Fibroblast of lung (primary cell): ENCODE data around the gene OXCT1. TPM values are rescaled to one million over a fixed set of nuclear protein-coding genes. Genes with fewer than 3 reads are reported as not detected.

Experiments
- DNase-seq, 2 donors: peaks; one replicate each; pipeline versions ENCODE4 v3.0.0 to v3.0.0-alpha.2; 2010; ENCODE audit warnings: low read depth in 2 of 2
- H2AFZ ChIP-seq: 2 replicates; pipeline ENCODE4 v1.5.1; 2012; ENCODE audit warnings: low read length, control low read depth, inconsistent platforms
- H3K27ac ChIP-seq: 2 replicates; pipeline ENCODE4 v1.5.1; 2011; ENCODE audit warnings: low read length, control low read depth; ENCODE audit not compliant: insufficient read depth
- H3K27me3 ChIP-seq: 2 replicates; pipeline ENCODE4 v1.5.1; 2011; ENCODE audit warnings: mild to moderate bottlenecking, low read length; ENCODE audit not compliant: control insufficient read depth, insufficient read depth
- H3K36me3 ChIP-seq: 2 replicates; pipeline ENCODE4 v1.5.1; 2011; ENCODE audit warnings: low read length; ENCODE audit not compliant: control insufficient read depth, insufficient read depth
- H3K4me1 ChIP-seq: 2 replicates; pipeline ENCODE4 v1.5.1; 2011; ENCODE audit warnings: low read length; ENCODE audit not compliant: control insufficient read depth, insufficient read depth; ENCODE audit errors: extremely low read depth
- H3K4me2 ChIP-seq: 2 replicates; pipeline ENCODE4 v1.5.1; 2011; ENCODE audit warnings: low read length, control low read depth; ENCODE audit not compliant: insufficient read depth; ENCODE audit errors: extremely low read depth
- H3K4me3 ChIP-seq, 4 experiments: fragments of 200-600 bp in 1 of 4; sonication (generic) in 1 of 4; replicated peaks in 1 of 4; 2 replicates each; pipeline ENCODE4 v1.5.1; 2011 to 2016; ENCODE audit warnings: low read length in 4 of 4, low read depth in 3 of 4, mild to moderate bottlenecking in 3 of 4, control low read depth in 2 of 4, inconsistent platforms in 1 of 4, mixed read lengths in 1 of 4; ENCODE audit not compliant: insufficient read depth in 1 of 4; ENCODE audit errors: control extremely low read depth in 1 of 4
- H3K79me2 ChIP-seq: 2 replicates; pipeline ENCODE4 v1.5.1; 2012; ENCODE audit warnings: mild to moderate bottlenecking, low read length, inconsistent platforms; ENCODE audit not compliant: control insufficient read depth, insufficient read depth
- H3K9ac ChIP-seq: 2 replicates; pipeline ENCODE4 v1.5.1; 2011; ENCODE audit warnings: mild to moderate bottlenecking, low read length, control low read depth; ENCODE audit not compliant: insufficient read depth
- H3K9me3 ChIP-seq: 2 replicates; pipeline ENCODE4 v1.5.1; 2012; ENCODE audit warnings: low read depth, low read length; ENCODE audit not compliant: control insufficient read depth, insufficient read depth
- H4K20me1 ChIP-seq: 2 replicates; pipeline ENCODE4 v1.5.1; 2011; ENCODE audit warnings: low read length; ENCODE audit not compliant: control insufficient read depth, insufficient read depth; ENCODE audit errors: extremely low read depth
- CTCF ChIP-seq, 2 donors: IDR thresholded peaks in 1 of 2; conservative IDR thresholded peaks in 1 of 2; 1 replicate in 1 of 2; 2 replicates in 1 of 2; pipeline ENCODE4 v1.5.1; 2011 to 2012; ENCODE audit warnings: low read length in 2 of 2, control low read depth in 1 of 2, inconsistent platforms in 1 of 2, low read depth in 1 of 2, mild to moderate bottlenecking in 1 of 2
- EZH2 ChIP-seq: IDR thresholded peaks from 2 replicates; pipeline ENCODE4 v1.5.1; 2012; ENCODE audit warnings: low read length, control low read depth, mild to moderate bottlenecking; ENCODE audit errors: missing control alignments
- polyA plus RNA-seq, 2 donors: library from polyadenylated mRNA; depleted of rRNA in 1 of 2; stranded (reverse) in 1 of 2; unstranded in 1 of 2; fragments of >200 nt; gene quantifications; 2 replicates each; pipeline ENCODE4 v1.2.1, GENCODE V29; 2011 to 2012; ENCODE audit warnings: missing spikeins in 1 of 2
- total RNA-seq: library from RNA; depleted of rRNA; stranded (reverse); fragments of >200 nt; gene quantifications from 2 replicates; pipeline ENCODE4 v1.2.1, GENCODE V29; 2014

OXCT1 gene
- total and polyA plus RNA-seq, 2 donors (not counting 1 experiment from before 2014, with no cell fraction given) = 35.7 to 56.3 TPM

GRCh38 chr5:41761663-41762062 is 108.6 kb downstream of the OXCT1 start:
- no peak overlapping the region for H2AFZ ChIP-seq
- H3K27me3 ChIP-seq = no peaks in the 10 kb centered on the region
- H3K9me3 ChIP-seq = no peaks in the 10 kb centered on the region
- no peaks in the 10 kb centered on the region for H3K36me3 ChIP-seq
- TF ChIP-seq EZH2 (no peak), CTCF (conservative IDR thresholded peaks at IDR 0.05 in 1 of 2, IDR thresholded peaks at IDR 0.05 in 1 of 2; ENCODE audit: low read depth in 1 of 2, low read length in 2 of 2) (no peak)
- H4K20me1 ChIP-seq = no peaks in the 10 kb centered on the region
- H3K9ac ChIP-seq = no peak overlapping the region
- no peak overlapping the region for H3K27ac ChIP-seq
- no peak for DNase-seq
- H3K4me2 ChIP-seq = no peak overlapping the region
- H3K4me3 ChIP-seq = no peak overlapping the region
- peaks cover 5% of the 10 kb centered on the region for H3K4me1 ChIP-seq
- H3K79me2 ChIP-seq = no peaks in the 10 kb centered on the region

GRCh38 chr5:41755705-41756104 is 114.5 kb downstream of the OXCT1 start:
- Histone ChIP-seq H2AFZ (no peak overlapping the region), H3K4me1 (no peaks in the 10 kb centered on the region), H3K36me3 (no peaks in the 10 kb centered on the region), H3K27me3 (no peaks in the 10 kb centered on the region), H3K4me3 (no peak overlapping the region), H3K27ac (no peak overlapping the region), H3K9me3 (no peaks in the 10 kb centered on the region), H3K4me2 (no peak overlapping the region), H4K20me1 (no peaks in the 10 kb centered on the region), H3K9ac (no peak overlapping the region), H3K79me2 (no peaks in the 10 kb centered on the region)
- TF ChIP-seq EZH2 (no peak), CTCF (conservative IDR thresholded peaks at IDR 0.05 in 1 of 2, IDR thresholded peaks at IDR 0.05 in 1 of 2; ENCODE audit: low read depth in 1 of 2, low read length in 2 of 2) (no peak)
- no peak for DNase-seq

- Histone ChIP-seq H4K20me1 (no peaks in the 10 kb centered on the region), H2AFZ (no peak overlapping the region), H3K9ac (no peak overlapping the region), H3K9me3 (no peaks in the 10 kb centered on the region), H3K79me2 (no peaks in the 10 kb centered on the region), H3K4me1 (no peaks in the 10 kb centered on the region), H3K36me3 (no peaks in the 10 kb centered on the region), H3K4me3 (no peak overlapping the region), H3K27ac (no peak overlapping the region), H3K4me2 (no peak overlapping the region), H3K27me3 (no peaks in the 10 kb centered on the region)
- TF ChIP-seq CTCF (conservative IDR thresholded peaks at IDR 0.05 in 1 of 2, IDR thresholded peaks at IDR 0.05 in 1 of 2; ENCODE audit: low read depth in 1 of 2, low read length in 2 of 2) (peak in 1 of 2 donors; percentile 5), EZH2 (no peak)
- DNase-seq = peak in 1 of 2 donors; percentile 8
Measured at GRCh38 chr5:41754857-41755256, 115.4 kb downstream of the OXCT1 start.
